ENCODE measurements around the gene NR6A1. TPM values are rescaled to one million over a fixed set of nuclear protein-coding genes. Genes with fewer than 3 reads are reported as not detected.

Gene NR6A1
- total and polyA plus RNA-seq, 2 of the 13 experiments (the other 11 are each of a cell fraction or from before 2014, with no cell fraction given): 28.1 to 31.5 TPM

DNA sequence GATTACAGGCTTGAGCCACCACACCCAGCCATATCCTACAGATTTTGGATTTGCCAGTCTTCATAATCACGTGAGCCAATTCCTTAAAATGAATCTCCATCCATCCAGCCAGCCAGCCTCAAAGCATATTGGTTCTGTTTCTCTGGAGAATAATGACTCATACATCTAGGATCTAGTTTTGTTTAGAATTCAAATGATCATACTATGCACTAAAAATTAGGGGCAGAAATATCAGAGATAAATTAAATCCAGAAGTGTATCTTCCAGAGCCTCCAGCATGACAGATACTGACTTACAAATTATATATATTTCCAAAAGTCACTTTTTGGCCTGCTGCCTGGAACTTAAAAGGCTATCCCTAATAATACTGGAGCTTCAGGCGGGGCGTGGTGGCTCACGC, 144.8 kb downstream of the NR6A1 start (continued):
- TF ChIP-seq, protein P1, sequence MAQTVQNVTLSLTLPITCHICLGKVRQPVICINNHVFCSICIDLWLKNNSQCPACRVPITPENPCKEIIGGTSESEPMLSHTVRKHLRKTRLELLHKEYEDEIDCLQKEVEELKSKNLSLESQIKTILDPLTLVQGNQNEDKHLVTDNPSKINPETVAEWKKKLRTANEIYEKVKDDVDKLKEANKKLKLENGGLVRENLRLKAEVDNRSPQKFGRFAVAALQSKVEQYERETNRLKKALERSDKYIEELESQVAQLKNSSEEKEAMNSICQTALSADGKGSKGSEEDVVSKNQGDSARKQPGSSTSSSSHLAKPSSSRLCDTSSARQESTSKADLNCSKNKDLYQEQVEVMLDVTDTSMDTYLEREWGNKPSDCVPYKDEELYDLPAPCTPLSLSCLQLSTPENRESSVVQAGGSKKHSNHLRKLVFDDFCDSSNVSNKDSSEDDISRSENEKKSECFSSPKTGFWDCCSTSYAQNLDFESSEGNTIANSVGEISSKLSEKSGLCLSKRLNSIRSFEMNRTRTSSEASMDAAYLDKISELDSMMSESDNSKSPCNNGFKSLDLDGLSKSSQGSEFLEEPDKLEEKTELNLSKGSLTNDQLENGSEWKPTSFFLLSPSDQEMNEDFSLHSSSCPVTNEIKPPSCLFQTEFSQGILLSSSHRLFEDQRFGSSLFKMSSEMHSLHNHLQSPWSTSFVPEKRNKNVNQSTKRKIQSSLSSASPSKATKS (CRISPR knock-in tag; IDR thresholded peaks at IDR 0.05): no peak
- TF ChIP-seq HDAC1 (CRISPR knock-in tag; IDR thresholded peaks at IDR 0.05): no peak

DNA sequence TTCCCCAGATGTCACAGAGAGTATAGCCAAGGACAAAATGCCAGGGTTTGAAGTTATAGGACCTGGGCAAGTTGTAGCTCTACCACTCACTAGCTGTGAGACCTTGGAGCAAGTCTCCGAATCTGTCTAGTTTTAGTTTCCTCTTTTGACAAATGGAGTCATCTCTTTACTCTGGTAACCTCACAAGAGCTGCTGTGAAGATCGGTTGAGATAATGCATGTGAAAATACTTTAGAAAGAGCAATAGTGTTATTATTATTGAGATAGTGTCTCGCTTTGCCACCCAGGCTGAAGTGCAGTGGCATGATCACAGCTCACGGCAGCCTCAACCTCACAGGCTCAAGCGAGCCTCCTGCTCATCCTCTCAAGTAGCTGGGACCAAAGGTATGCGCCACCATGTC, 146.0 kb downstream of the NR6A1 start:
- CTCF ChIA-PET (ENCODE audit: low intra/inter-chr PET ratio, low total read pairs): no interaction called here
- Histone ChIP-seq H2AFZ (ENCODE audit: low read length) (no peak overlapping the region), H3K9ac (ENCODE audit: insufficient read depth, low read depth, low read length) (no peak overlapping the region), H3K4me2 (ENCODE audit: low read depth, low read length) (no peak overlapping the region), H3K4me1 (ENCODE audit: insufficient read depth, low read length) (peaks cover 10% of the 10 kb centered on the region; the same call in 1 of the 2 replicates), H4K20me1 (ENCODE audit: insufficient read depth, low read length) (no peaks in the 10 kb centered on the region), H3K27ac (ENCODE audit: extremely low read length, insufficient read depth, low read length) (no peak overlapping the region), H3K79me2 (ENCODE audit: insufficient read depth, low read length) (no peaks in the 10 kb centered on the region), H3K9me3 (ENCODE audit: low read length) (no peaks in the 10 kb centered on the region), H3K36me3 (replicated peaks in 1 of 2; ENCODE audit: control insufficient read depth in 1 of 2, insufficient read depth in 2 of 2, low read length in 2 of 2) (no peaks in the 10 kb centered on the region), H3K4me3 (replicated peaks in 1 of 3; ENCODE audit: insufficient read depth in 1 of 3, low read depth in 2 of 3, low read length in 3 of 3) (no peak overlapping the region), H3K27me3 (ENCODE audit: control insufficient read depth in 1 of 2, insufficient read depth in 2 of 2, low read length in 2 of 2) (no peaks in the 10 kb centered on the region)
- in situ Hi-C loops (cut with HindIII; ENCODE audit: extremely low pct_ligation_motif_present, low pct_unique_long_range_greater_than_20kb) (no loop called here), intact Hi-C loops (cut with micrococcal nuclease; ENCODE audit: unreplicated experiment) (no loop called here)
- ATAC-seq (no peak), FAIRE-seq (no peak), DNase-seq (ENCODE audit: low spot score) (no peak)
- POLR2A ChIA-PET: no interaction called here
- 97% methylated on average over 6 of the region's 6 CpGs for WGBS (ENCODE audit: low lambda C conversion rate)
- no TSS peak for BruUV-seq (replicated peaks)
- TF ChIP-seq ARHGAP35 (CRISPR knock-in tag; IDR thresholded peaks at IDR 0.05; ENCODE audit: borderline replicate concordance) (no peak), YY1 (IDR thresholded peaks at IDR 0.05; ENCODE audit: insufficient read depth, insufficient replicate concordance, low read depth, low read length) (no peak), TCF7 (IDR thresholded peaks at IDR 0.05; ENCODE audit: low read depth) (no peak), HOXD1 (CRISPR knock-in tag; IDR thresholded peaks at IDR 0.05) (no peak), RBAK (CRISPR knock-in tag; IDR thresholded peaks at IDR 0.05) (no peak), REPIN1 (CRISPR knock-in tag; IDR thresholded peaks at IDR 0.05; ENCODE audit: borderline replicate concordance, low read depth) (no peak), EP300 (IDR thresholded peaks at IDR 0.05; ENCODE audit: low read depth in 2 of 2, low read length in 2 of 2) (no peak), EP300 (CRISPR knock-in tag; IDR thresholded peaks at IDR 0.05; ENCODE audit: borderline replicate concordance) (no peak), ZNF205 (CRISPR knock-in tag; IDR thresholded peaks at IDR 0.05) (no peak), ISX (CRISPR knock-in tag; conservative IDR thresholded peaks at IDR 0.05) (no peak), ZFP82 (CRISPR knock-in tag; IDR thresholded peaks at IDR 0.05; ENCODE audit: borderline replicate concordance) (no peak), ZNF468 (CRISPR knock-in tag; IDR thresholded peaks at IDR 0.05) (no peak), ZNF431 (CRISPR knock-in tag; IDR thresholded peaks at IDR 0.05; ENCODE audit: borderline replicate concordance, low read depth) (no peak)
- TF ChIP-seq, protein P2, sequence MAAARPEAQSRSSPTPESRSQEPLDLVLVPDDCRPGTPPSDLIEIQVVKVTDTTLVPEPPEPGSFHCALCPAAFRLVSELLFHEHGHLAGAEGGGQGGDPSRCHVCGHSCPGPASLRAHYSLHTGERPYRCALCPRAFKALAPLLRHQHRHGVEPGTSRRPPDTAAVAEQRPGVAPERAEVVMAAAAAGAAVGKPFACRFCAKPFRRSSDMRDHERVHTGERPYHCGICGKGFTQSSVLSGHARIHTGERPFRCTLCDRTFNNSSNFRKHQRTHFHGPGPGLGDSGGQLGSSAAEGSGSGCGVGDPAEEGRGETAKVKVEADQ (CRISPR knock-in tag; IDR thresholded peaks at IDR 0.05; ENCODE audit: borderline replicate concordance): no peak
- TF ChIP-seq, protein P3, sequence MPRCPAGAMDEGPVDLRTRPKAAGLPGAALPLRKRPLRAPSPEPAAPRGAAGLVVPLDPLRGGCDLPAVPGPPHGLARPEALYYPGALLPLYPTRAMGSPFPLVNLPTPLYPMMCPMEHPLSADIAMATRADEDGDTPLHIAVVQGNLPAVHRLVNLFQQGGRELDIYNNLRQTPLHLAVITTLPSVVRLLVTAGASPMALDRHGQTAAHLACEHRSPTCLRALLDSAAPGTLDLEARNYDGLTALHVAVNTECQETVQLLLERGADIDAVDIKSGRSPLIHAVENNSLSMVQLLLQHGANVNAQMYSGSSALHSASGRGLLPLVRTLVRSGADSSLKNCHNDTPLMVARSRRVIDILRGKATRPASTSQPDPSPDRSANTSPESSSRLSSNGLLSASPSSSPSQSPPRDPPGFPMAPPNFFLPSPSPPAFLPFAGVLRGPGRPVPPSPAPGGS (CRISPR knock-in tag; IDR thresholded peaks at IDR 0.05): no peak
